ENCODE measurements around the gene ADAMTS19. TPM values are rescaled to one million over a fixed set of nuclear protein-coding genes. Genes with fewer than 3 reads are reported as not detected.
A peak's percentile ranks its signal among the peaks of the same experiment; 100 is the strongest.

Gene ADAMTS19
- total and polyA plus RNA-seq, 4 donors, result 0.02 to 7.8 (median 0.18) TPM

DNA sequence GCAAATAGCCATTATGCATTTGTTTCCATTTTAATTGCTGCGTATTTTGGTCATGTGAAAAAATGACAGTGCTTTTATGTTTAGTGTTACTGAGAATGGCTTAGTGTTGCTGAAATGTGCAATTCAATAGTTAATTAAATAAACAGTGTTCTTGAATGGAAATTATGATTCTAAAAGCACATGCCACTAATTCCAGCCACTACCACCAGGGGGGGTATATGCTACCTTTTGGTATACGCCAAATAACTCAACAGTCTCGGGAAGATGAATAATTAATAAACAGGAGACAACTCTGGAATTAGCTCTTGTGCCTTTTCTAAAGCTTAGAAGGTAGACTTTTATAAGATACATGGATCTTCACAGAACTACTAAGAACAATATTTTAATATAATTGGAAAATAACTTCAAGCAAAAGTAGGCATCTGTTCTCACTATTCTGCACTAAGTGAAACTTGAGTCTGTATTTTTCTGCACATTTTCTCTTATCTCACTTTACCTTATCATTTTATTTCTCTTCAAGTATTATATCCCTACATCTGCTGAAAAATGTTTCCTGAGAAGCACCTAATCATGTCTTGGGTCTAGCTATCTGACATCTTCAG lies 204.3 kb downstream of the ADAMTS19 start:
- ATAC-seq (ENCODE audit: insufficient read depth, low FRiP score) (no peak), DNase-seq (peak; percentile 15 to 56 (median 52))
- 52 to 69% methylated on average over 3 of the region's 3 CpGs for WGBS, 2 donors
- Histone ChIP-seq H3K4me3 (no peak overlapping the region), H3K36me3 (ENCODE audit: control insufficient read depth in 4 of 4, insufficient read depth in 4 of 4, low read length in 4 of 4) (no peaks in the 10 kb centered on the region), H3K27ac (ENCODE audit: low read depth in 1 of 2, low read length in 1 of 2) (no peak overlapping the region), H3K9me3 (ENCODE audit: control insufficient read depth in 4 of 4, insufficient read depth in 3 of 4, low read length in 3 of 4) (peaks cover 0 to 7% (median 0%) of the 10 kb centered on the region in 4 donors), H3K27me3 (ENCODE audit: control insufficient read depth in 3 of 3, insufficient read depth in 3 of 3, low read length in 2 of 3) (no peaks in the 10 kb centered on the region), H3K4me1 (ENCODE audit: control insufficient read depth in 5 of 5, insufficient read depth in 5 of 5, low read length in 5 of 5) (no peaks in the 10 kb centered on the region), H3K9ac (ENCODE audit: insufficient read depth in 1 of 2, low read length in 2 of 2) (peak overlapping the region in 1 of 2 donors; percentile 2)
- TF ChIP-seq, protein P1, sequence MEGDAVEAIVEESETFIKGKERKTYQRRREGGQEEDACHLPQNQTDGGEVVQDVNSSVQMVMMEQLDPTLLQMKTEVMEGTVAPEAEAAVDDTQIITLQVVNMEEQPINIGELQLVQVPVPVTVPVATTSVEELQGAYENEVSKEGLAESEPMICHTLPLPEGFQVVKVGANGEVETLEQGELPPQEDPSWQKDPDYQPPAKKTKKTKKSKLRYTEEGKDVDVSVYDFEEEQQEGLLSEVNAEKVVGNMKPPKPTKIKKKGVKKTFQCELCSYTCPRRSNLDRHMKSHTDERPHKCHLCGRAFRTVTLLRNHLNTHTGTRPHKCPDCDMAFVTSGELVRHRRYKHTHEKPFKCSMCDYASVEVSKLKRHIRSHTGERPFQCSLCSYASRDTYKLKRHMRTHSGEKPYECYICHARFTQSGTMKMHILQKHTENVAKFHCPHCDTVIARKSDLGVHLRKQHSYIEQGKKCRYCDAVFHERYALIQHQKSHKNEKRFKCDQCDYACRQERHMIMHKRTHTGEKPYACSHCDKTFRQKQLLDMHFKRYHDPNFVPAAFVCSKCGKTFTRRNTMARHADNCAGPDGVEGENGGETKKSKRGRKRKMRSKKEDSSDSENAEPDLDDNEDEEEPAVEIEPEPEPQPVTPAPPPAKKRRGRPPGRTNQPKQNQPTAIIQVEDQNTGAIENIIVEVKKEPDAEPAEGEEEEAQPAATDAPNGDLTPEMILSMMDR (IDR thresholded peaks at IDR 0.05; ENCODE audit: control extremely low read depth, extremely low read depth), result no peak

DNA sequence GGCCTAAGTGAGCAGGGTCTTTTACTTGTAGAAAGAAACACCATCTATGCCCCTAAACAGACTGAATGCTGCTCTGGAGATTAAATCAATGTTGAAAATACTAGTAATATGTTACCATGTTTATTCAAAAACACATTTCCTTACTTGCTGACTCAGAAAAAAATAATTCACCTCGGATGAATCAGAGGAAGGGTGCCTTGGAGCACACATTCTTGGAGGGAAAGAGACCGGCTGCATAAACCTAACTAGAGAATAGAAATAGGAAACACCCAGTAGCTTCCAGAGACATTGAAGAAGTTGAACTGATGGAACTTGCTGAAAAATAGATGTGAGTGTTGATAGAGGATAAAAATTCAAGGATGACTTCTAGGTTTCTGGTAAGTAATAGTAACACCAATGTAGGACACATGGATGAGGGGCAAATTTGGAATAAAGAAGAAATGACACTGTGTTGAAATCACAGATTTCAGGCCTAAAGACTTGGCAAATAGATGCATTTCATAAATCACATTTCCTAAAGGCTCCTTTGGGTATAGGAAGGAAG lies 210.9 kb downstream of the ADAMTS19 start:
- Histone ChIP-seq H3K9me3 (ENCODE audit: control insufficient read depth in 4 of 4, insufficient read depth in 3 of 4, low read length in 3 of 4) (peaks cover 0 to 7% (median 0%) of the 10 kb centered on the region in 4 donors), H3K27me3 (ENCODE audit: control insufficient read depth in 3 of 3, insufficient read depth in 3 of 3, low read length in 2 of 3) (no peaks in the 10 kb centered on the region), H3K36me3 (ENCODE audit: control insufficient read depth in 4 of 4, insufficient read depth in 4 of 4, low read length in 4 of 4) (no peaks in the 10 kb centered on the region), H3K4me3 (no peak overlapping the region), H3K27ac (ENCODE audit: low read depth in 1 of 2, low read length in 1 of 2) (no peak overlapping the region), H3K9ac (ENCODE audit: insufficient read depth in 1 of 2, low read length in 2 of 2) (no peak overlapping the region), H3K4me1 (ENCODE audit: control insufficient read depth in 5 of 5, insufficient read depth in 5 of 5, low read length in 5 of 5) (no peaks in the 10 kb centered on the region)
- TF ChIP-seq, protein P1 (IDR thresholded peaks at IDR 0.05; ENCODE audit: control extremely low read depth, extremely low read depth), result no peak
- ATAC-seq (ENCODE audit: insufficient read depth, low FRiP score) (no peak), DNase-seq (no peak)
- 76 to 81% methylated on average over 2 of the region's 2 CpGs for WGBS, 2 donors

GRCh38 chr5:129672006-129672405 lies 211.9 kb downstream of the ADAMTS19 start:
- H3K9me3 ChIP-seq (ENCODE audit: control insufficient read depth in 4 of 4, insufficient read depth in 3 of 4, low read length in 3 of 4), result peaks cover 0 to 7% (median 0%) of the 10 kb centered on the region in 4 donors
- TF ChIP-seq, protein P1 (IDR thresholded peaks at IDR 0.05; ENCODE audit: control extremely low read depth, extremely low read depth), result no peak

More at GRCh38 chr5:129672006-129672405, 211.9 kb downstream of the ADAMTS19 start:
- WGBS, 2 donors, result 78 to 81% methylated on average over 2 of the region's 2 CpGs
- Histone ChIP-seq H3K4me3 (no peak overlapping the region), H3K27me3 (ENCODE audit: control insufficient read depth in 3 of 3, insufficient read depth in 3 of 3, low read length in 2 of 3) (no peaks in the 10 kb centered on the region), H3K36me3 (ENCODE audit: control insufficient read depth in 4 of 4, insufficient read depth in 4 of 4, low read length in 4 of 4) (no peaks in the 10 kb centered on the region), H3K4me1 (ENCODE audit: control insufficient read depth in 5 of 5, insufficient read depth in 5 of 5, low read length in 5 of 5) (no peaks in the 10 kb centered on the region), H3K9ac (ENCODE audit: insufficient read depth in 1 of 2, low read length in 2 of 2) (no peak overlapping the region), H3K27ac (ENCODE audit: low read depth in 1 of 2, low read length in 1 of 2) (no peak overlapping the region)
- ATAC-seq (ENCODE audit: insufficient read depth, low FRiP score) (no peak), DNase-seq (no peak)

All from lung (tissue), 12 donors.